GM21576 (cell line): ENCODE data around the gene COG5.
A peak's percentile ranks its signal among the peaks of the same experiment; 100 is the strongest.
"Not testable (repeated sequence)": the region's sequence is repeated elsewhere in the genome, so short reads cannot be mapped to it uniquely, and the experiment has no call there.

Source experiments
- ATAC-seq: cut with Tn5 transposase; IDR thresholded peaks from one replicate; pipeline ENCODE4 v1.9.1; 2021; ENCODE audit warnings: mild to moderate bottlenecking, moderate library complexity; ENCODE audit not compliant: unreplicated experiment

COG5 gene

GRCh38 chr7:107580716-107581383 is 17.1 kb upstream of the COG5 start:
- ATAC-seq = no peak

- peak; percentile 88 for ATAC-seq
Measured at GRCh38 chr7:107579885-107580715, 16.4 kb upstream of the COG5 start, which contains the start of gene BCAP29. BCAP29 (plus strand) TSS chr7:107580246; CDS start chr7:107580773, 527 bp downstream.

- ATAC-seq = no peak
Measured at GRCh38 chr7:107579554-107579884, 15.8 kb upstream of the COG5 start.

- no peak for ATAC-seq
Measured at GRCh38 chr7:107573537-107573936, 9.8 kb upstream of the COG5 start.

- ATAC-seq = no peak
Measured at GRCh38 chr7:107570298-107570697, 6.6 kb upstream of the COG5 start.

GRCh38 chr7:107564553-107565298 is 1.0 kb upstream of the COG5 start:
- ATAC-seq = no peak

- peak; percentile 48 for ATAC-seq
Measured at GRCh38 chr7:107563081-107563774, 492 bp downstream of the COG5 start.

GRCh38 chr7:107560898-107561516 is 2.7 kb downstream of the COG5 start:
- no peak for ATAC-seq

- ATAC-seq = no peak
Measured at GRCh38 chr7:107559864-107560263, 3.9 kb downstream of the COG5 start.

GRCh38 chr7:107555893-107556292 is 7.8 kb downstream of the COG5 start:
- ATAC-seq = no peak

- no peak for ATAC-seq
Measured at GRCh38 chr7:107551936-107552335, 11.8 kb downstream of the COG5 start.

- ATAC-seq = no peak
Measured at GRCh38 chr7:107544848-107545591, 18.7 kb downstream of the COG5 start.

GRCh38 chr7:107543338-107543993 is 20.3 kb downstream of the COG5 start:
- ATAC-seq = no peak

GRCh38 chr7:107538001-107538400 is 25.7 kb downstream of the COG5 start:
- no peak for ATAC-seq

- ATAC-seq = not testable (repeated sequence)
Measured at GRCh38 chr7:107537228-107537627, 26.5 kb downstream of the COG5 start.

GRCh38 chr7:107534139-107534538 is 29.6 kb downstream of the COG5 start:
- ATAC-seq = no peak

GRCh38 chr7:107530751-107531150 is 33.0 kb downstream of the COG5 start:
- no peak for ATAC-seq

GRCh38 chr7:107528461-107528860 is 35.3 kb downstream of the COG5 start:
- no peak for ATAC-seq

GRCh38 chr7:107527196-107527595 is 36.5 kb downstream of the COG5 start:
- no peak for ATAC-seq
